DOHH2 (cell line): ENCODE measurements around the gene POMGNT2.

Experiments
- H3F3A ChIP-seq: fragments of 200-600 bp; sonication (generic), shearing (Covaris generic); 2 replicates; pipeline ENCODE4 v1.6.0; 2016; ENCODE audit warnings: antibody characterized with exemption, mild to moderate bottlenecking; ENCODE audit not compliant: control insufficient read depth, insufficient read depth
- H3K27ac ChIP-seq: fragments of 200-600 bp; sonication (generic); 2 replicates; pipeline ENCODE4 v1.5.1; 2014; ENCODE audit warnings: low read depth, mild to moderate bottlenecking, low read length, moderate library complexity
- H3K27me3 ChIP-seq: fragments of 200-600 bp; sonication (generic); 2 replicates; pipeline ENCODE4 v1.6.1; 2014; ENCODE audit warnings: mild to moderate bottlenecking, low read length, mixed read lengths; ENCODE audit not compliant: control insufficient read depth
- H3K36me3 ChIP-seq: fragments of 200-600 bp; sonication (generic); 2 replicates; pipeline ENCODE4 v1.6.1; 2014; ENCODE audit warnings: mild to moderate bottlenecking, low read length, moderate library complexity, mixed read lengths; ENCODE audit not compliant: control insufficient read depth
- H3K4me1 ChIP-seq: fragments of 200-600 bp; sonication (generic); 2 replicates; pipeline ENCODE4 v1.6.1; 2014; ENCODE audit warnings: mild to moderate bottlenecking, low read length, mixed read lengths; ENCODE audit not compliant: control insufficient read depth
- H3K4me2 ChIP-seq: fragments of 200-600 bp; sonication (generic); 2 replicates; pipeline ENCODE4 v1.6.0; 2014; ENCODE audit warnings: mild to moderate bottlenecking, low read length, moderate library complexity
- H3K4me3 ChIP-seq: fragments of 200-600 bp; sonication (generic); 2 replicates; pipeline ENCODE4 v1.5.1; 2014; ENCODE audit warnings: mild to moderate bottlenecking, low read length, mixed read lengths
- H3K79me2 ChIP-seq: fragments of 200-600 bp; sonication (generic); 2 replicates; pipeline ENCODE4 v1.6.1; 2014; ENCODE audit warnings: mild to moderate bottlenecking, low read length, mixed read lengths; ENCODE audit not compliant: control insufficient read depth
- H3K9me2 ChIP-seq: fragments of 200-600 bp; sonication (generic); replicated peaks from 2 replicates; pipeline ENCODE4 v1.6.1; 2014; ENCODE audit warnings: mild to moderate bottlenecking, low read length, mixed read lengths; ENCODE audit not compliant: control insufficient read depth
- H3K9me3 ChIP-seq: fragments of 200-600 bp; sonication (generic); 2 replicates; pipeline ENCODE4 v1.6.1; 2014; ENCODE audit warnings: antibody characterized with exemption, low read length, mixed read lengths; ENCODE audit not compliant: control insufficient read depth, insufficient read depth
- H4K20me1 ChIP-seq: fragments of 200-600 bp; sonication (generic); 2 replicates; pipeline ENCODE4 v1.6.0; 2014; ENCODE audit warnings: low read depth, mild to moderate bottlenecking, antibody characterized with exemption, low read length, moderate library complexity; ENCODE audit not compliant: control insufficient read depth, insufficient read depth
- CTCF ChIP-seq: fragments of 200-600 bp; sonication (generic); IDR thresholded peaks from one replicate; pipeline ENCODE4 v1.5.1; 2014; ENCODE audit warnings: antibody characterized with exemption, mild to moderate bottlenecking, low read depth, low read length; ENCODE audit not compliant: poor library complexity, severe bottlenecking
- EZH2phosphoT487 ChIP-seq: fragments of 200-600 bp; sonication (generic); IDR thresholded peaks from 2 replicates; pipeline ENCODE4 v1.6.1; 2017; ENCODE audit warnings: borderline replicate concordance, mild to moderate bottlenecking, antibody characterized with exemption, low read length, moderate library complexity, mixed read lengths

POMGNT2 gene

GRCh38 chr3:43080726-43081568 lies 24.9 kb downstream of the POMGNT2 start:
- no peaks in the 10 kb centered on the region for H3K9me2 ChIP-seq
- H3K4me2 ChIP-seq: no peak overlapping the region
- H3K27me3 ChIP-seq: no peaks in the 10 kb centered on the region
- H3K4me1 ChIP-seq: no peaks in the 10 kb centered on the region
- no peaks in the 10 kb centered on the region for H3K36me3 ChIP-seq
- TF ChIP-seq EZH2phosphoT487 (no peak), CTCF (no peak)
- no peaks in the 10 kb centered on the region for H3F3A ChIP-seq
- H3K79me2 ChIP-seq: no peaks in the 10 kb centered on the region
- no peak overlapping the region for H3K4me3 ChIP-seq
- no peak overlapping the region for H3K27ac ChIP-seq
- no peaks in the 10 kb centered on the region for H4K20me1 ChIP-seq
- peaks cover 13% of the 10 kb centered on the region; the same call in 1 of the 2 replicates for H3K9me3 ChIP-seq

- no peaks in the 10 kb centered on the region for H3K27me3 ChIP-seq
- H3K4me2 ChIP-seq: no peak overlapping the region
- H3K27ac ChIP-seq: no peak overlapping the region
- H3K9me2 ChIP-seq: no peaks in the 10 kb centered on the region
- no peaks in the 10 kb centered on the region for H3K79me2 ChIP-seq
- H3K4me3 ChIP-seq: no peak overlapping the region
- H3K4me1 ChIP-seq: no peaks in the 10 kb centered on the region
- H3K36me3 ChIP-seq: no peaks in the 10 kb centered on the region
- H4K20me1 ChIP-seq: no peaks in the 10 kb centered on the region
- TF ChIP-seq EZH2phosphoT487 (no peak), CTCF (no peak)
- no peaks in the 10 kb centered on the region for H3F3A ChIP-seq
- peaks cover 13% of the 10 kb centered on the region; the same call in 1 of the 2 replicates for H3K9me3 ChIP-seq
Observed at GRCh38 chr3:43079536-43080332, 26.1 kb downstream of the POMGNT2 start.

- H3K4me1 ChIP-seq: no peaks in the 10 kb centered on the region
- no peaks in the 10 kb centered on the region for H4K20me1 ChIP-seq
- H3F3A ChIP-seq: no peaks in the 10 kb centered on the region
- no peaks in the 10 kb centered on the region for H3K27me3 ChIP-seq
- no peaks in the 10 kb centered on the region for H3K9me2 ChIP-seq
- H3K79me2 ChIP-seq: no peaks in the 10 kb centered on the region
- H3K4me3 ChIP-seq: no peak overlapping the region
- TF ChIP-seq EZH2phosphoT487: no peak
- TF ChIP-seq CTCF: no peak
- no peak overlapping the region for H3K4me2 ChIP-seq
- no peak overlapping the region for H3K27ac ChIP-seq
- peaks cover 13% of the 10 kb centered on the region; the same call in 1 of the 2 replicates for H3K9me3 ChIP-seq
- no peaks in the 10 kb centered on the region for H3K36me3 ChIP-seq
Observed at GRCh38 chr3:43077707-43078106, 28.2 kb downstream of the POMGNT2 start.
